IMR-90 (cell line): ENCODE data around the gene TXNDC15. TPM values are rescaled to one million over a fixed set of nuclear protein-coding genes. Genes with fewer than 3 reads are reported as not detected.

ENCODE experiments used
- ATAC-seq: fragments of 200-7000 bp; cut with Tn5 transposase; 2 replicates; pipeline ENCODE4 v1.9.1; 2020; ENCODE audit warnings: low read depth, mild to moderate bottlenecking, moderate library complexity
- BruUV-seq: library from RNA; stranded (reverse); fragments of 400-500 nt; replicated peaks from 2 replicates; lab custom pipeline; 2021; lab: Mats Ljungman, UMichigan
- CTCF ChIA-PET: fragments of 300-600 bp; formaldehyde crosslinking; extraction: SDS; loops from one replicate; lab custom pipeline; 2021; ENCODE audit warnings: antibody characterized with exemption; lab: Yijun Ruan, JAX
- POLR2A ChIA-PET: fragments of 300-600 bp; sonication (Branson Sonifier 250); formaldehyde crosslinking; loops from one replicate; lab custom pipeline; 2022; ENCODE audit warnings: antibody characterized with exemption; ENCODE audit not compliant: unreplicated experiment; lab: Charles Lee
- DNase-seq: peaks from one replicate; pipeline ENCODE4 v3.0.0; 2013
- H2AFZ ChIP-seq: replicated peaks from 2 replicates; pipeline ENCODE3; 2013; ENCODE audit warnings: low read length, mild to moderate bottlenecking; ENCODE audit not compliant: poor library complexity
- H2AK5ac ChIP-seq: 2 replicates; pipeline ENCODE4 v1.6.1; 2013; ENCODE audit warnings: low read depth, low read length, inconsistent platforms
- H2AK9ac ChIP-seq: replicated peaks from 2 replicates; pipeline ENCODE3; 2013; ENCODE audit warnings: mild to moderate bottlenecking, low read depth, low read length, moderate library complexity; ENCODE audit not compliant: poor library complexity
- H2BK120ac ChIP-seq: 2 replicates; pipeline ENCODE4 v1.6.1; 2013; ENCODE audit warnings: low read depth, low read length, inconsistent platforms
- H2BK15ac ChIP-seq: 3 replicates; pipeline ENCODE4 v1.6.1; 2013; ENCODE audit warnings: low read depth, low read length, inconsistent platforms
- H2BK20ac ChIP-seq: 2 replicates; pipeline ENCODE4 v1.6.1; 2013; ENCODE audit warnings: low read depth, mild to moderate bottlenecking, inconsistent platforms, low read length, moderate library complexity
- H2BK5ac ChIP-seq: 2 replicates; pipeline ENCODE4 v1.6.1; 2013; ENCODE audit warnings: mild to moderate bottlenecking, low read depth, low read length, inconsistent platforms; ENCODE audit not compliant: poor library complexity, severe bottlenecking
- H3K14ac ChIP-seq: replicated peaks from 2 replicates; pipeline ENCODE4 v1.6.1; 2013; ENCODE audit warnings: low read depth, low read length, inconsistent platforms
- H3K18ac ChIP-seq: 2 replicates; pipeline ENCODE4 v1.6.1; 2013; ENCODE audit warnings: low read depth, low read length, control low read depth
- H3K23ac ChIP-seq: 2 replicates; pipeline ENCODE4 v1.6.1; 2013; ENCODE audit warnings: low read depth, low read length, inconsistent platforms
- H3K27ac ChIP-seq: 2 replicates; pipeline ENCODE4 v1.5.1; 2013; ENCODE audit warnings: mild to moderate bottlenecking, control low read depth, low read length; ENCODE audit not compliant: insufficient read depth
- H3K27me3 ChIP-seq: 2 replicates; pipeline ENCODE4 v1.6.1; 2013; ENCODE audit warnings: low read length; ENCODE audit not compliant: control insufficient read depth, insufficient read depth
- H3K36me3 ChIP-seq: 2 replicates; pipeline ENCODE4 v1.6.1; 2013; ENCODE audit warnings: low read length, mixed read lengths; ENCODE audit not compliant: control insufficient read depth, insufficient read depth
- H3K4ac ChIP-seq: 2 replicates; pipeline ENCODE4 v1.6.1; 2013; ENCODE audit warnings: low read depth, low read length, inconsistent platforms
- H3K4me1 ChIP-seq: 2 replicates; pipeline ENCODE4 v1.6.1; 2013; ENCODE audit warnings: low read length, mixed read lengths; ENCODE audit not compliant: control insufficient read depth, insufficient read depth
- H3K4me2 ChIP-seq: 2 replicates; pipeline ENCODE4 v1.6.1; 2013; ENCODE audit warnings: low read depth, mild to moderate bottlenecking, control low read depth, low read length, moderate library complexity
- H3K4me3 ChIP-seq: 2 replicates; pipeline ENCODE4 v1.5.1; 2013; ENCODE audit warnings: low read depth, mild to moderate bottlenecking, control low read depth, low read length, moderate library complexity; ENCODE audit not compliant: insufficient read depth
- H3K56ac ChIP-seq: 2 replicates; pipeline ENCODE4 v1.6.1; 2013; ENCODE audit warnings: low read length, inconsistent platforms; ENCODE audit not compliant: insufficient read depth; ENCODE audit errors: extremely low read depth
- H3K79me1 ChIP-seq, 2 experiments: 2 replicates each; pipeline ENCODE4 v1.6.1; 2013; ENCODE audit warnings: low read length in 2 of 2, inconsistent platforms in 1 of 2, low read depth in 1 of 2
- H3K9ac ChIP-seq: 2 replicates; pipeline ENCODE4 v1.6.1; 2013; ENCODE audit warnings: low read depth, low read length, control low read depth
- H3K9me1 ChIP-seq: 2 replicates; pipeline ENCODE4 v1.6.1; 2013; ENCODE audit warnings: low read length, inconsistent platforms; ENCODE audit not compliant: insufficient read depth
- H3K9me3 ChIP-seq: 2 replicates; pipeline ENCODE4 v1.6.1; 2013; ENCODE audit warnings: low read length; ENCODE audit not compliant: control insufficient read depth, insufficient read depth
- H4K20me1 ChIP-seq: 2 replicates; pipeline ENCODE4 v1.6.1; 2013; ENCODE audit warnings: low read length, inconsistent platforms; ENCODE audit not compliant: insufficient read depth
- H4K5ac ChIP-seq: 2 replicates; pipeline ENCODE4 v1.6.1; 2013; ENCODE audit warnings: mild to moderate bottlenecking, low read depth, low read length, control low read depth
- H4K8ac ChIP-seq, 2 experiments: 2 replicates each; pipeline ENCODE4 v1.6.1; 2013; ENCODE audit warnings: low read depth in 2 of 2, low read length in 2 of 2, control low read depth in 1 of 2, inconsistent platforms in 1 of 2
- H4K91ac ChIP-seq: 2 replicates; pipeline ENCODE4 v1.6.1; 2013; ENCODE audit warnings: low read depth, low read length, inconsistent platforms; ENCODE audit not compliant: insufficient read depth
- BHLHE40 ChIP-seq: fragments of 150-350 bp; IDR thresholded peaks from 2 replicates; pipeline ENCODE4 v1.6.1; 2016; ENCODE audit warnings: mild to moderate bottlenecking, low read depth, low read length
- CEBPB ChIP-seq: IDR thresholded peaks from 2 replicates; pipeline ENCODE4 v1.6.1; 2012; ENCODE audit warnings: low read depth, low read length, improper control_type of control experiment
- CHD1 ChIP-seq: IDR thresholded peaks from 2 replicates; pipeline ENCODE4 v1.6.1; 2012; ENCODE audit warnings: low read depth, low read length, improper control_type of control experiment
- FOS ChIP-seq: fragments of 150-350 bp; IDR thresholded peaks from 2 replicates; pipeline ENCODE4 v1.6.1; 2016; ENCODE audit warnings: low read depth, low read length
- MAFK ChIP-seq: IDR thresholded peaks from 2 replicates; pipeline ENCODE4 v1.6.1; 2012; ENCODE audit warnings: low read depth, low read length, improper control_type of control experiment
- MAZ ChIP-seq: IDR thresholded peaks from 2 replicates; pipeline ENCODE4 v1.6.1; 2012; ENCODE audit warnings: low read depth, mild to moderate bottlenecking, low read length, improper control_type of control experiment, moderate library complexity, borderline replicate concordance
- MXI1 ChIP-seq: IDR thresholded peaks from 2 replicates; pipeline ENCODE4 v1.6.1; 2012; ENCODE audit warnings: low read depth, mild to moderate bottlenecking, low read length, moderate library complexity, borderline replicate concordance
- NFE2L2 ChIP-seq: fragments of 150-350 bp; IDR thresholded peaks from 2 replicates; pipeline ENCODE4 v1.6.1; 2016; ENCODE audit warnings: low read depth, mild to moderate bottlenecking, low read length
- POLR2A ChIP-seq: IDR thresholded peaks from 2 replicates; pipeline ENCODE4 v1.6.1; 2012; ENCODE audit warnings: mild to moderate bottlenecking, low read depth, low read length
- RAD21 ChIP-seq: IDR thresholded peaks from 2 replicates; pipeline ENCODE4 v1.6.1; 2012; ENCODE audit warnings: low read length, improper control_type of control experiment
- RCOR1 ChIP-seq: IDR thresholded peaks from 2 replicates; pipeline ENCODE4 v1.6.1; 2012; ENCODE audit warnings: mild to moderate bottlenecking, low read length, improper control_type of control experiment; ENCODE audit not compliant: insufficient replicate concordance
- RFX5 ChIP-seq: IDR thresholded peaks from 2 replicates; pipeline ENCODE4 v1.8.0; 2012; ENCODE audit warnings: low read depth, mild to moderate bottlenecking, low read length, moderate library complexity
- SMC3 ChIP-seq: fragments of 150-350 bp; IDR thresholded peaks from 2 replicates; pipeline ENCODE4 v1.6.1; 2016; ENCODE audit warnings: low read depth, mild to moderate bottlenecking, antibody characterized with exemption, low read length, moderate library complexity
- USF2 ChIP-seq: fragments of 150-350 bp; IDR thresholded peaks from 2 replicates; pipeline ENCODE4 v1.6.1; 2017; ENCODE audit warnings: mild to moderate bottlenecking, antibody characterized with exemption, low read length, low read depth
- WGBS, 2 experiments: methylation state at CpG; one replicate each; pipeline versions ENCODE4 v1.1.5 to v1.1.7; 2013; ENCODE audit warnings: missing lambda C conversion rate in 2 of 2; ENCODE audit not compliant: insufficient read length in 1 of 2; ENCODE audit errors: extremely low coverage in 2 of 2; 5-methylcytosine and 5-hydroxymethylcytosine counted together
- dilution Hi-C: fragments of 300-500 bp; cut with HindIII; formaldehyde crosslinking; loops from one replicate; pipeline ENCODE4 v1.14.3; 2018; ENCODE audit warnings: low sequenced_read_pairs; ENCODE audit not compliant: unreplicated experiment
- in situ Hi-C: fragments of 300-500 bp; cut with MboI; formaldehyde crosslinking; loops from 3 replicates; pipeline ENCODE4 v1.14.3; 2019; ENCODE audit warnings: low sequenced_read_pairs, inconsistent platforms, mixed read lengths
- intact Hi-C: fragments of 100-400 bp; cut with micrococcal nuclease; formaldehyde crosslinking; loops from 2 replicates; pipeline ENCODE4 v1.10.0; 2022
- polyA plus RNA-seq, 3 experiments: library from polyadenylated mRNA; depleted of rRNA; stranded (reverse); fragments of >200 nt; gene quantifications; 2 replicates each; pipeline ENCODE4 v1.2.3, GENCODE V29; 2012; ENCODE audit warnings: low replicate concordance in 1 of 3
- total RNA-seq: library from RNA; depleted of rRNA; stranded (reverse); fragments of >200 nt; gene quantifications from 2 replicates; pipeline ENCODE4 v1.2.3, GENCODE V29; 2012
- TF ChIP-seq, protein P1 (sequence below): conservative IDR thresholded peaks from 2 replicates; pipeline ENCODE4 v1.5.1; 2012; ENCODE audit warnings: mild to moderate bottlenecking, low read depth, low read length, improper control_type of control experiment
- TF ChIP-seq, protein P2 (sequence below): fragments of 150-350 bp; IDR thresholded peaks from 2 replicates; pipeline ENCODE4 v1.6.1; 2016; ENCODE audit warnings: low read depth, mild to moderate bottlenecking, low read length, moderate library complexity, borderline replicate concordance

Gene TXNDC15
- total and polyA plus RNA-seq, 2 of the 4 experiments (the other 2 are of a cell fraction), result 87.0 to 125 TPM

- no peak overlapping the region for H4K91ac ChIP-seq
- intact Hi-C loops, result no loop called here
- H3K4me1 ChIP-seq, result peaks cover 2% of the 10 kb centered on the region; the same call in 1 of the 2 replicates
- H2AK5ac ChIP-seq, result no peak overlapping the region
- ChIA-PET POLR2A (no interaction called here), CTCF (no interaction called here)
- BruUV-seq, result no TSS peak
- no peak overlapping the region for H4K5ac ChIP-seq
- peaks cover 5% of the 10 kb centered on the region for H3K36me3 ChIP-seq
- no peak overlapping the region for H2AFZ ChIP-seq
- no peak for TF ChIP-seq RAD21
- TF ChIP-seq CHD1, result no peak
- TF ChIP-seq USF2, result no peak
- no peak for TF ChIP-seq MXI1
- TF ChIP-seq NFE2L2, result no peak
- TF ChIP-seq, protein P1, sequence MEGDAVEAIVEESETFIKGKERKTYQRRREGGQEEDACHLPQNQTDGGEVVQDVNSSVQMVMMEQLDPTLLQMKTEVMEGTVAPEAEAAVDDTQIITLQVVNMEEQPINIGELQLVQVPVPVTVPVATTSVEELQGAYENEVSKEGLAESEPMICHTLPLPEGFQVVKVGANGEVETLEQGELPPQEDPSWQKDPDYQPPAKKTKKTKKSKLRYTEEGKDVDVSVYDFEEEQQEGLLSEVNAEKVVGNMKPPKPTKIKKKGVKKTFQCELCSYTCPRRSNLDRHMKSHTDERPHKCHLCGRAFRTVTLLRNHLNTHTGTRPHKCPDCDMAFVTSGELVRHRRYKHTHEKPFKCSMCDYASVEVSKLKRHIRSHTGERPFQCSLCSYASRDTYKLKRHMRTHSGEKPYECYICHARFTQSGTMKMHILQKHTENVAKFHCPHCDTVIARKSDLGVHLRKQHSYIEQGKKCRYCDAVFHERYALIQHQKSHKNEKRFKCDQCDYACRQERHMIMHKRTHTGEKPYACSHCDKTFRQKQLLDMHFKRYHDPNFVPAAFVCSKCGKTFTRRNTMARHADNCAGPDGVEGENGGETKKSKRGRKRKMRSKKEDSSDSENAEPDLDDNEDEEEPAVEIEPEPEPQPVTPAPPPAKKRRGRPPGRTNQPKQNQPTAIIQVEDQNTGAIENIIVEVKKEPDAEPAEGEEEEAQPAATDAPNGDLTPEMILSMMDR, result no peak
- no peak for TF ChIP-seq MAFK
- TF ChIP-seq, protein P2, sequence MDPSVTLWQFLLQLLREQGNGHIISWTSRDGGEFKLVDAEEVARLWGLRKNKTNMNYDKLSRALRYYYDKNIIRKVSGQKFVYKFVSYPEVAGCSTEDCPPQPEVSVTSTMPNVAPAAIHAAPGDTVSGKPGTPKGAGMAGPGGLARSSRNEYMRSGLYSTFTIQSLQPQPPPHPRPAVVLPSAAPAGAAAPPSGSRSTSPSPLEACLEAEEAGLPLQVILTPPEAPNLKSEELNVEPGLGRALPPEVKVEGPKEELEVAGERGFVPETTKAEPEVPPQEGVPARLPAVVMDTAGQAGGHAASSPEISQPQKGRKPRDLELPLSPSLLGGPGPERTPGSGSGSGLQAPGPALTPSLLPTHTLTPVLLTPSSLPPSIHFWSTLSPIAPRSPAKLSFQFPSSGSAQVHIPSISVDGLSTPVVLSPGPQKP, result no peak
- no peak for TF ChIP-seq POLR2A
- TF ChIP-seq CEBPB, result no peak
- TF ChIP-seq SMC3, result no peak
- TF ChIP-seq RFX5, result no peak
- no peak for TF ChIP-seq MAZ
- no peak for TF ChIP-seq RCOR1
- no peak for TF ChIP-seq BHLHE40
- no peak for TF ChIP-seq FOS
- no peak overlapping the region for H3K14ac ChIP-seq
- peaks cover 3% of the 10 kb centered on the region; the same call in 1 of the 2 replicates for H3K9me1 ChIP-seq
- no peaks in the 10 kb centered on the region for H4K20me1 ChIP-seq
- in situ Hi-C loops, result no loop called here
- H3K27ac ChIP-seq, result no peak overlapping the region
- dilution Hi-C loops, result no loop called here
- peaks cover 3 to 4% of the 10 kb centered on the region in 2 experiments; a peak in 2 of 4 replicates for H3K79me1 ChIP-seq
- H2BK15ac ChIP-seq, result no peak overlapping the region
- no peak overlapping the region for H3K4ac ChIP-seq
- H3K4me3 ChIP-seq, result no peak overlapping the region
- H3K23ac ChIP-seq, result no peak overlapping the region
- no peak overlapping the region for H2BK120ac ChIP-seq
- no peak overlapping the region for H3K9ac ChIP-seq
- H3K9me3 ChIP-seq, result no peaks in the 10 kb centered on the region
- H4K8ac ChIP-seq, result no peak overlapping the region
- no peak overlapping the region for H2BK5ac ChIP-seq
- H3K56ac ChIP-seq, result no peak overlapping the region
- no peak overlapping the region for H2AK9ac ChIP-seq
- H3K18ac ChIP-seq, result no peak overlapping the region
- H3K27me3 ChIP-seq, result no peaks in the 10 kb centered on the region
- 40% methylated on average over 1 of the region's 9 CpGs; no CpG with 5 or more reads in 1 of the 2 experiments for WGBS, 2 experiments
- no peak for ATAC-seq
- no peak overlapping the region for H3K4me2 ChIP-seq
- no peak overlapping the region for H2BK20ac ChIP-seq
- no peak for DNase-seq
Measured at GRCh38 chr5:134920848-134921575, 46.8 kb downstream of the TXNDC15 start.
